ENCODE results near the gene MRPL52.

DNA sequence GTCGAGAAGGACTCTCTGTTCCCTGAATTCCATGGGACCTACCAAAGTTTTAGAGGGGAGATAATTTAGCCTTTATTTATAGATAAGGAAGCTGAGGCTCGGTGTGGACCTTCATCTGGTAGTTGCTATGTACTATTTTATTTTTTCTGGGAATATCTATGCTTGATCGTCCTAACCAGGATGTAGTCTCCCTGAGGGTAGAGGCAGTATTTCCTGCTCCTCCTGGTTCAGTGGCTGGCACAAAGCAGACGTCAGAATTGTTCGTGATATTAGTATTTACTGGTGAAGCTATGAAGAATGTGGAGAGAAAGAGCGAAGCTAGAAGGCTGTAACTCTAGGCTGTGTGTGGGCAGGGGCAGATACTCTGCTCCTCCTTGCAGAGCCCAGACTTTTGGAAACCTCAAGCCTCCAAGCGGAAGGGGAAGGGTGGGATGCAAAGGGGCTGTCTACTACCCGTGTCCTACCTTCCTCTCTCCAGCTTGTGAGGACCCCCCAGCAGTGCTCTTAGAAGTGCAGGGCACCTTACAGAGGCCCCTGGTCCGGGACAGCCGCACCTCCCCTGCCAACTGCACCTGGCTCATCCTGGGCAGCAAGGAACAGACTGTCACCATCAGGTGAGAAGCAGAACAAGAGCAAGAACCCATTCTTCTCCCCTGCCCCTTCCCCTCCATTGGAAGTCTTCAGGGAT is 43.3 kb downstream of the MRPL52 start:
- TF ChIP-seq, protein P1, sequence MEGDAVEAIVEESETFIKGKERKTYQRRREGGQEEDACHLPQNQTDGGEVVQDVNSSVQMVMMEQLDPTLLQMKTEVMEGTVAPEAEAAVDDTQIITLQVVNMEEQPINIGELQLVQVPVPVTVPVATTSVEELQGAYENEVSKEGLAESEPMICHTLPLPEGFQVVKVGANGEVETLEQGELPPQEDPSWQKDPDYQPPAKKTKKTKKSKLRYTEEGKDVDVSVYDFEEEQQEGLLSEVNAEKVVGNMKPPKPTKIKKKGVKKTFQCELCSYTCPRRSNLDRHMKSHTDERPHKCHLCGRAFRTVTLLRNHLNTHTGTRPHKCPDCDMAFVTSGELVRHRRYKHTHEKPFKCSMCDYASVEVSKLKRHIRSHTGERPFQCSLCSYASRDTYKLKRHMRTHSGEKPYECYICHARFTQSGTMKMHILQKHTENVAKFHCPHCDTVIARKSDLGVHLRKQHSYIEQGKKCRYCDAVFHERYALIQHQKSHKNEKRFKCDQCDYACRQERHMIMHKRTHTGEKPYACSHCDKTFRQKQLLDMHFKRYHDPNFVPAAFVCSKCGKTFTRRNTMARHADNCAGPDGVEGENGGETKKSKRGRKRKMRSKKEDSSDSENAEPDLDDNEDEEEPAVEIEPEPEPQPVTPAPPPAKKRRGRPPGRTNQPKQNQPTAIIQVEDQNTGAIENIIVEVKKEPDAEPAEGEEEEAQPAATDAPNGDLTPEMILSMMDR (IDR thresholded peaks at IDR 0.05), result peak; percentile 75
- no peak for TF ChIP-seq ZFX (IDR thresholded peaks at IDR 0.05; ENCODE audit: borderline replicate concordance)
